HFFc6 (cell line): ENCODE results near the gene TWIST2. TPM values are rescaled to one million over a fixed set of nuclear protein-coding genes. Genes with fewer than 3 reads are reported as not detected.

ENCODE experiments used
- DNase-seq: peaks from one replicate; pipeline ENCODE4 v3.0.0-alpha.2; 2018
- H3K27ac Mint-ChIP-seq: 2 replicates; pipeline ENCODE4 v1.8.0; 2020; ENCODE audit warnings: mild to moderate bottlenecking, mixed read lengths
- H3K27me3 Mint-ChIP-seq: 2 replicates; pipeline ENCODE4 v1.8.0; 2021; ENCODE audit warnings: mild to moderate bottlenecking, moderate library complexity, mixed read lengths; ENCODE audit not compliant: insufficient read depth
- H3K36me3 Mint-ChIP-seq: 2 replicates; pipeline ENCODE4 v1.8.0; 2021; ENCODE audit warnings: low read depth, mixed read lengths
- H3K4me1 Mint-ChIP-seq: 2 replicates; pipeline ENCODE4 v1.8.0; 2020; ENCODE audit warnings: low read depth, mixed read lengths
- H3K4me3 Mint-ChIP-seq: 2 replicates; pipeline ENCODE4 v1.8.0; 2020; ENCODE audit warnings: mild to moderate bottlenecking, moderate library complexity, mixed read lengths
- H3K9me3 Mint-ChIP-seq: 2 replicates; pipeline ENCODE4 v1.8.0; 2020; ENCODE audit warnings: mild to moderate bottlenecking, mixed read lengths
- total RNA-seq, 6 experiments: library from RNA; stranded (reverse); fragmentation: NEBNext Ultra II Directional; extraction: Animal tissue kit (Norgen Biotek cat#: 25700); gene quantifications; 2 replicates in 1 of 6; 3 replicates in 5 of 6; pipeline ENCODE4 v1.2.3, GENCODE V29; 2021
- TF ChIP-seq, protein P1 (sequence below): fragments of 200-600 bp; sonication (generic); IDR thresholded peaks from 2 replicates; pipeline ENCODE4 v1.5.0; 2021; ENCODE audit warnings: antibody characterized with exemption, mild to moderate bottlenecking

TWIST2 gene
- total RNA-seq, 6 experiments from 2014 or later: 127 to 146 (median 137) TPM

DNA sequence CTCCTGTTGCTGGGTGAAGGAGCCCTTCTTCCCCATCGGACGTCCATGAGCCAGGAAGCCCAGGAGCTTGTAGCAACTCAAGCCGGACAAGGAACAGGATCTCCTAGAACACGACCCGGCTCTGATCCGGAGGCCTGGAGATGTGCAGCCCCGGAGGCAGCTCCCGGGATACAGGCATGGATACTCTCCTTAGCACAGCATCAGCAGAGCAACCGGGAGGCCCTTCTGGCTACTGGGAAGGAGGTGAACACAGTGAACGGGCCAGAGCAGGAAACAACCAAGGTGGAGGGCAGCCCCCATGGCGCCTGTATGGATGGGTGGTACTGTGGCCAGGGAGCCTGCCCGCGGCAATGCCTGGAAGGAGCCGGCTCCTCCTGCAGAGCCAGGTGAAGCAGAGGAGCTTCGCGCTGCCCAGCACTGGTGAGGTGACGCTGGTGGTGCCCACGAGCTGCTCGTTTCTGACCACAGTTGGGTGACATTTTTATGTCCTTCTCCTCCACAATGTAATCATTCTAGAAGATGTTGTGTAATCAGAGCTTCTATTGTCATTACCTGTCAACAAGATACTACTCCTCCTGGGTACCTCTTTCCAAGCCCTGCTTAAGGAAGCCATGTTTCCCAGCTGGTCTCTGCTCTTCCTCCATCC is 94.3 kb downstream of the TWIST2 start:
- Mint-ChIP-seq H3K36me3 (peaks cover 5% of the 10 kb centered on the region; the same call in 1 of the 2 replicates), H3K9me3 (no peaks in the 10 kb centered on the region), H3K4me3 (peak overlapping the region; percentile 53; the same call in 1 of the 2 replicates), H3K4me1 (peaks cover 21% of the 10 kb centered on the region), H3K27me3 (no peaks in the 10 kb centered on the region; the same call in 1 of the 2 replicates), H3K27ac (peak overlapping the region; percentile 76)
- TF ChIP-seq, protein P1, sequence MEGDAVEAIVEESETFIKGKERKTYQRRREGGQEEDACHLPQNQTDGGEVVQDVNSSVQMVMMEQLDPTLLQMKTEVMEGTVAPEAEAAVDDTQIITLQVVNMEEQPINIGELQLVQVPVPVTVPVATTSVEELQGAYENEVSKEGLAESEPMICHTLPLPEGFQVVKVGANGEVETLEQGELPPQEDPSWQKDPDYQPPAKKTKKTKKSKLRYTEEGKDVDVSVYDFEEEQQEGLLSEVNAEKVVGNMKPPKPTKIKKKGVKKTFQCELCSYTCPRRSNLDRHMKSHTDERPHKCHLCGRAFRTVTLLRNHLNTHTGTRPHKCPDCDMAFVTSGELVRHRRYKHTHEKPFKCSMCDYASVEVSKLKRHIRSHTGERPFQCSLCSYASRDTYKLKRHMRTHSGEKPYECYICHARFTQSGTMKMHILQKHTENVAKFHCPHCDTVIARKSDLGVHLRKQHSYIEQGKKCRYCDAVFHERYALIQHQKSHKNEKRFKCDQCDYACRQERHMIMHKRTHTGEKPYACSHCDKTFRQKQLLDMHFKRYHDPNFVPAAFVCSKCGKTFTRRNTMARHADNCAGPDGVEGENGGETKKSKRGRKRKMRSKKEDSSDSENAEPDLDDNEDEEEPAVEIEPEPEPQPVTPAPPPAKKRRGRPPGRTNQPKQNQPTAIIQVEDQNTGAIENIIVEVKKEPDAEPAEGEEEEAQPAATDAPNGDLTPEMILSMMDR: no peak
- no peak for DNase-seq

DNA sequence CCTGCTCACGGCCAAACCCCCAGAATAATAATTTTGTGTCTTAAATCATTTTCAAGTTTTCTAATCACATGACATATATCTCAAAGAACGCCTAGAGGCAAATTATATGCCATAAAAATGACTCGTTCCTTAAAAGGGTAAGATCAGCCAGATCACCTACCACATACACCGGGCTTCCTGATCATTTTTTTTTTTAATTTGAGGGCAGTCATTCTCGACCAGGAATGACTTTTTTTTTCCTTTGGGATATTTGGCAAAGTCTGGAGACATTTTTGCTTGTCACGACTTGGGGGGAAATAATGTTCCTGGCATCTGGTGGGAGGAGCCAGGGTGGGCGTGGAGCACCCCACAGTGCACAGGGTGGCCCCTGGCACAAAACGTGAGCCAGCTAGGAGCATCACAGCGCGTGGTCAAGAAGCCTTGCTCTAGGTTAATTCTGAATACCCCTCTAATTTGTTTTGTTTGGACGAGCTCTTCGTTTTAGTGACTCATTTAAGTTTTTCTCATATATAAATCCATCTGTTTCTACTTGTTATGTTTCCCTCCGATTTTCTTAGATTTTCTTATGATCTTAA is 94.9 kb downstream of the TWIST2 start:
- DNase-seq: no peak

DNA sequence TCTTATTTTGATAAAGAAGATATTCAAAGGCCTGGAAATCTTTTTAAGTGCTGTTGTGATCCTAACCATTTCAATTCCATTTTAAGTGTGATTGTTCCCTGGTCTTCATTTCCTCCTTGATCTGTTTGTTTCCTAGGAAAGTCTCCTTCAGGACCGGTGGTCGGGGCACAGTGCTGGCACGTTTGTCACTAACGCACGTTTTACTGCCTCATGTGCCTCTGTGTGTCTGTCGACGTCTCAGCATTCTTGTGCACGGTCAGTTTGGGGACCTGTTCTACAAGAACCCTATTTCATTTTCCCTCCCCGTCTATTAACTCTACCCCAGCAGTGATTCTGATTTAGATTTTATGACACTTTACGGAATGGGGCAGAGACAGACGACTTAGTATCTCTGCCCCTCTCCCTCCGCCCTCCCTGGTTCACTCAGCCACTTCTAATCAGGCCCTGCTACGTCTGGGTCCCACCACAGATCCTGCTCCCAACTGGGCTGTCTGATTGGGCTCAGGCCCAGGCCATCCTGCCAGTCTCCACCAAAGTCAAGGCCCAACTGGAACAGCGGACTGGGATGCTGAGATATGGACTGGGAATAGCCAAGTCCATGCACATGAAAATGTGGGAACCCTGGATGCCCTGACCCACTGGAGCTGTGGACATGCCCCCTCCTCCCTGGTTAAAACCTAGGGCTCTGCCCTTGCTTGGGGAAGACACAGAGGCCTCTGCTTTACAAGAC is 95.6 kb downstream of the TWIST2 start:
- TF ChIP-seq, protein P1: no peak
- H3K27me3 Mint-ChIP-seq: no peaks in the 10 kb centered on the region; the same call in 1 of the 2 replicates
- H3K36me3 Mint-ChIP-seq: no peaks in the 10 kb centered on the region; the same call in 1 of the 2 replicates
- no peak for DNase-seq
- peak overlapping the region; percentile 76 for H3K27ac Mint-ChIP-seq
- no peaks in the 10 kb centered on the region for H3K9me3 Mint-ChIP-seq
- H3K4me3 Mint-ChIP-seq: peak overlapping the region; percentile 53; the same call in 1 of the 2 replicates
- H3K4me1 Mint-ChIP-seq: peaks cover 33% of the 10 kb centered on the region

More for the DNA sequence above, 94.9 kb downstream of the TWIST2 start:
- TF ChIP-seq, protein P1: no peak
- Mint-ChIP-seq H3K27ac (peak overlapping the region; percentile 76), H3K9me3 (no peaks in the 10 kb centered on the region), H3K27me3 (no peaks in the 10 kb centered on the region; the same call in 1 of the 2 replicates), H3K4me3 (peak overlapping the region; percentile 53; the same call in 1 of the 2 replicates), H3K4me1 (peaks cover 26% of the 10 kb centered on the region), H3K36me3 (peaks cover 5% of the 10 kb centered on the region; the same call in 1 of the 2 replicates)

DNA sequence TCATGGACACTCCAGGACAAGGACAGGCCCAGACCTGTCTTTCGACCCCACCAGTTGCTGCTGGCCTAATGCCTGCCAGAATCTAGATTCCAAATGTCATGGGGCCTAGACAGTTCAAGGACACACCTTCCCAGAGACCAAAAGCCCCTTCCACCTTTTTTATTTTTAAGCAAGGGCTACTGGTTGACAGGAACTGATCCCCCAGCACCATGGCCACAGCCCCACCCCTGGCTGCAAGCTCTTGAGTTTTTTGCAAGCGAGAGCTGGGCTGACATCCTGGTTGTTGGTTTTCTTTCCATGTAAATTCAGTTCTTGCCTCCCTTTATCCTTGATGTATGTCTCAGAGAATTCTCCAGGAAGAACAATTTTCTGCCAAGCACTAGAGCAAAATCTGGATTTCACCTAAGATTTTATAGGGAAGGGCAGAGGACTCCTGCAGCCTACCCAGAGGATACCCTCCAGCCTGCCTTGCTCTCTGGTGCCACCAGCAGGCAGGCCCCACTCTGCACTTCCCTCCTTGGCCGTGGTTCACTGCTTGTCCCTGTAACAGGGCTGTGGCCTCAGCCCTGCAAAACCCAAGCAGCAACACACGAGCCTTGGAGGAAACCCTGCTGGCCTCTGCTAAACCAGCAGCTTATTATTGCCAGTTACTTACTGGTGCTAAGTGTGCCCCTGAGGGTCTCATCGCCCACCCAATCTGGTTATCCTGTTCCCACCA is 97.7 kb downstream of the TWIST2 start:
- Mint-ChIP-seq H3K36me3 (no peaks in the 10 kb centered on the region; the same call in 1 of the 2 replicates), H3K27me3 (no peaks in the 10 kb centered on the region), H3K9me3 (no peaks in the 10 kb centered on the region), H3K27ac (no peak overlapping the region), H3K4me1 (peaks cover 53% of the 10 kb centered on the region), H3K4me3 (no peak overlapping the region)
- TF ChIP-seq, protein P1: peak; percentile 82
- peak; percentile 55 for DNase-seq
